H9 (cell line): Measurements from ENCODE around the gene PLCL1. TPM values are rescaled to one million over a fixed set of nuclear protein-coding genes. Genes with fewer than 3 reads are reported as not detected.

Source experiments
- DNase-seq: peaks from one replicate; pipeline ENCODE4 v3.0.0-alpha.2; 2017
- H2AFZ ChIP-seq: one replicate; pipeline ENCODE4 v1.6.1; 2013; ENCODE audit warnings: mild to moderate bottlenecking, low read length, control low read depth, moderate library complexity
- H2AK5ac ChIP-seq: 2 replicates; pipeline ENCODE4 v1.6.1; 2013; ENCODE audit warnings: low read length, control low read depth, mixed read lengths; ENCODE audit not compliant: insufficient read length
- H2BK120ac ChIP-seq: one replicate; pipeline ENCODE4 v1.6.1; 2013; ENCODE audit warnings: low read depth, mild to moderate bottlenecking, low read length, control low read depth, inconsistent platforms; ENCODE audit not compliant: poor library complexity, severe bottlenecking
- H2BK12ac ChIP-seq: 2 replicates; pipeline ENCODE4 v1.6.1; 2013; ENCODE audit warnings: low read length, control low read depth, mixed read lengths, low read depth; ENCODE audit not compliant: insufficient read length
- H2BK15ac ChIP-seq: 2 replicates; pipeline ENCODE4 v1.6.1; 2013; ENCODE audit warnings: low read depth, low read length, control low read depth
- H2BK20ac ChIP-seq: one replicate; pipeline ENCODE4 v1.6.1; 2013; ENCODE audit warnings: low read depth, mild to moderate bottlenecking, low read length, control low read depth, inconsistent platforms; ENCODE audit not compliant: poor library complexity, severe bottlenecking
- H2BK5ac ChIP-seq: 2 replicates; pipeline ENCODE4 v1.6.1; 2013; ENCODE audit warnings: low read length, control low read depth, mixed read lengths; ENCODE audit not compliant: insufficient read length
- H3K14ac ChIP-seq: 2 replicates; pipeline ENCODE4 v1.6.1; 2013; ENCODE audit warnings: low read length, control low read depth; ENCODE audit not compliant: insufficient read depth
- H3K18ac ChIP-seq: 2 replicates; pipeline ENCODE4 v1.6.1; 2013; ENCODE audit warnings: low read depth, mild to moderate bottlenecking, mixed read lengths, low read length, control low read depth; ENCODE audit not compliant: insufficient read length
- H3K23ac ChIP-seq: 2 replicates; pipeline ENCODE4 v1.6.1; 2013; ENCODE audit warnings: low read length, control low read depth, mixed read lengths, low read depth; ENCODE audit not compliant: insufficient read length
- H3K23me2 ChIP-seq: 2 replicates; pipeline ENCODE4 v1.6.1; 2013; ENCODE audit warnings: low read depth, mild to moderate bottlenecking, mixed read lengths, low read length, control low read depth; ENCODE audit not compliant: insufficient read length, poor library complexity, severe bottlenecking
- H3K27ac ChIP-seq: 2 replicates; pipeline ENCODE4 v1.5.1; 2013; ENCODE audit warnings: low read length, control low read depth, mixed read lengths, low read depth; ENCODE audit not compliant: insufficient read length
- H3K27me3 ChIP-seq: 2 replicates; pipeline ENCODE4 v1.6.1; 2013; ENCODE audit warnings: low read length, control low read depth, inconsistent platforms; ENCODE audit not compliant: insufficient read depth
- H3K4ac ChIP-seq: 2 replicates; pipeline ENCODE4 v1.6.1; 2013; ENCODE audit warnings: low read depth, mild to moderate bottlenecking, control low read depth, inconsistent platforms, low read length, moderate library complexity
- H3K4me1 ChIP-seq: 2 replicates; pipeline ENCODE4 v1.6.1; 2013; ENCODE audit warnings: low read length, control low read depth, inconsistent platforms; ENCODE audit not compliant: insufficient read depth
- H3K4me2 ChIP-seq: 2 replicates; pipeline ENCODE4 v1.6.1; 2013; ENCODE audit warnings: low read length, control low read depth, mixed read lengths; ENCODE audit not compliant: insufficient read length, insufficient read depth
- H3K56ac ChIP-seq: 2 replicates; pipeline ENCODE4 v1.6.1; 2013; ENCODE audit warnings: low read depth, mild to moderate bottlenecking, mixed read lengths, low read length, control low read depth; ENCODE audit not compliant: insufficient read length
- H3K79me1 ChIP-seq: 2 replicates; pipeline ENCODE4 v1.6.1; 2013; ENCODE audit warnings: low read depth, mild to moderate bottlenecking, moderate library complexity, low read length, control low read depth, inconsistent platforms; ENCODE audit not compliant: insufficient read depth, poor library complexity, severe bottlenecking
- H3K79me2 ChIP-seq: 2 replicates; pipeline ENCODE4 v1.6.1; 2013; ENCODE audit warnings: low read length, control low read depth, inconsistent platforms; ENCODE audit not compliant: insufficient read depth
- H3K9ac ChIP-seq: 2 replicates; pipeline ENCODE4 v1.6.1; 2013; ENCODE audit warnings: low read length, control low read depth, mixed read lengths; ENCODE audit not compliant: insufficient read length; ENCODE audit errors: extremely low read depth
- H3K9me3 ChIP-seq: one replicate; pipeline ENCODE4 v1.6.1; 2013; ENCODE audit warnings: low read depth, low read length, inconsistent platforms; ENCODE audit not compliant: control insufficient read depth
- H3T11ph ChIP-seq: one replicate; pipeline ENCODE4 v1.6.1; 2013; ENCODE audit warnings: mild to moderate bottlenecking, low read length, control low read depth, inconsistent platforms
- H4K20me1 ChIP-seq: one replicate; pipeline ENCODE4 v1.6.1; 2013; ENCODE audit not compliant: control insufficient read depth, insufficient read length, insufficient read depth
- H4K5ac ChIP-seq: 2 replicates; pipeline ENCODE4 v1.6.1; 2013; ENCODE audit warnings: low read depth, mild to moderate bottlenecking, mixed read lengths, low read length, control low read depth; ENCODE audit not compliant: insufficient read length
- H4K8ac ChIP-seq: replicated peaks from 2 replicates; pipeline ENCODE4 v1.6.1; 2013; ENCODE audit warnings: low read length, control low read depth, mixed read lengths, low read depth; ENCODE audit not compliant: insufficient read length
- H4K91ac ChIP-seq: 2 replicates; pipeline ENCODE4 v1.6.1; 2013; ENCODE audit warnings: low read depth, mild to moderate bottlenecking, moderate library complexity, mixed read lengths, low read length, control low read depth; ENCODE audit not compliant: insufficient read length
- H3K27ac Mint-ChIP-seq, 3 experiments: 2 replicates in 2 of 3; 3 replicates in 1 of 3; pipeline ENCODE4 v1.8.0; 2020 to 2021; ENCODE audit warnings: mixed read lengths in 3 of 3, mild to moderate bottlenecking in 1 of 3, moderate library complexity in 1 of 3
- H3K27me3 Mint-ChIP-seq: 2 replicates; pipeline ENCODE4 v1.8.0; 2021; ENCODE audit warnings: low read depth, mild to moderate bottlenecking, moderate library complexity, mixed read lengths
- H3K36me3 Mint-ChIP-seq, 3 experiments: 2 replicates in 2 of 3; 3 replicates in 1 of 3; pipeline ENCODE4 v1.8.0; 2020 to 2021; ENCODE audit warnings: low read depth in 3 of 3, mixed read lengths in 3 of 3; ENCODE audit not compliant: insufficient read depth in 1 of 3
- H3K4me1 Mint-ChIP-seq, 2 experiments: 2 replicates each; pipeline ENCODE4 v1.8.0; 2020; ENCODE audit warnings: mixed read lengths in 2 of 2
- H3K4me3 Mint-ChIP-seq, 2 experiments: 2 replicates in 1 of 2; 3 replicates in 1 of 2; pipeline ENCODE4 v1.8.0; 2020 to 2021; ENCODE audit warnings: mild to moderate bottlenecking in 2 of 2, mixed read lengths in 2 of 2, moderate library complexity in 1 of 2
- H3K9me3 Mint-ChIP-seq, 2 experiments: 2 replicates in 1 of 2; 3 replicates in 1 of 2; pipeline ENCODE4 v1.8.0; 2020; ENCODE audit warnings: mild to moderate bottlenecking in 2 of 2, mixed read lengths in 2 of 2, moderate library complexity in 1 of 2
- WGBS: extraction: QIAGEN DNeasy Blood & Tissue Kit; methylation state at CpG from one replicate; pipeline ENCODE4 v1.1.7; 2013; ENCODE audit warnings: missing lambda C conversion rate, low lambda C conversion rate, mixed read lengths; ENCODE audit not compliant: insufficient read length; ENCODE audit errors: extremely low coverage; 5-methylcytosine and 5-hydroxymethylcytosine counted together
- total RNA-seq: library from RNA; stranded (reverse); gene quantifications from 2 replicates; pipeline ENCODE4 v1.2.1, GENCODE V29; 2021
- TF ChIP-seq, protein P1 (sequence below): fragments of 200-600 bp; sonication (generic); conservative IDR thresholded peaks from 3 replicates; pipeline ENCODE4 v1.8.0; 2021; ENCODE audit warnings: antibody characterized with exemption, mild to moderate bottlenecking

PLCL1 gene
- total RNA-seq, 1 experiment from 2014 or later: 0.04 TPM

DNA sequence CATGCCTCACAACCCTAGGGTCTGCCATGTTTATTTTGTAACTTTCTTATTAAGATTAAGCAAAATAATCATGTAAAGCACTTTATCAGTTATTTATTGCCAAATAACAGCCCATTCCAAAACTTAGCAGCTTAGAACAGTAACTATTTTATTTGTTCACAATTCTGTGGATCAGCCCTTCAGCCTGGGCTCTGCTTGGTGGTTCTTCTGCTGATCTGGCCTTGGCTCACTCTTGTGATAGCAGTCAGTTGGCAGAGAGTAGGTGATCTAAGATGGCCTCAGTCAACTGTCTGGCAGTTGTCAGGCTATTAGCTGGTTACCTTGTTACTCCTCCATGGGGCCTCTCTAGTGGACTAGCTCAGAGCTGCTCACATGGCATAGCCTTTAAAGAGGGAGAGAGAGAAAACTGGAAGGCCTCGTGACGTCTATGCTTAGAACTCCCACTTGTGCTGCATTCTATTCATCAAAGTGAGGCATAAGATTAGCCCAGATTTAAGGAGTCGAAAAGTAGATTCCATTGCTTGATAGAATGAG is 54.3 kb downstream of the PLCL1 start:
- peaks cover 6% of the 10 kb centered on the region; the same call in 1 of the 2 replicates for H3K4me1 ChIP-seq
- no peak overlapping the region for H4K91ac ChIP-seq
- H2AK5ac ChIP-seq: no peak overlapping the region
- whole genome bisulfite sequencing: no CpG with 5 or more reads among the region's 3 CpGs
- Mint-ChIP-seq H3K27me3 (no peaks in the 10 kb centered on the region), H3K36me3 (peaks cover 0 to 4% (median 2%) of the 10 kb centered on the region in 3 experiments; a peak in 2 of 7 replicates), H3K27ac (no peak overlapping the region), H3K4me3 (no peak overlapping the region), H3K9me3 (peaks cover 0 to 5% of the 10 kb centered on the region in 2 experiments; a peak in 2 of 5 replicates), H3K4me1 (peaks cover 13 to 18% of the 10 kb centered on the region in 2 experiments)
- H4K5ac ChIP-seq: no peak overlapping the region
- TF ChIP-seq, protein P1, sequence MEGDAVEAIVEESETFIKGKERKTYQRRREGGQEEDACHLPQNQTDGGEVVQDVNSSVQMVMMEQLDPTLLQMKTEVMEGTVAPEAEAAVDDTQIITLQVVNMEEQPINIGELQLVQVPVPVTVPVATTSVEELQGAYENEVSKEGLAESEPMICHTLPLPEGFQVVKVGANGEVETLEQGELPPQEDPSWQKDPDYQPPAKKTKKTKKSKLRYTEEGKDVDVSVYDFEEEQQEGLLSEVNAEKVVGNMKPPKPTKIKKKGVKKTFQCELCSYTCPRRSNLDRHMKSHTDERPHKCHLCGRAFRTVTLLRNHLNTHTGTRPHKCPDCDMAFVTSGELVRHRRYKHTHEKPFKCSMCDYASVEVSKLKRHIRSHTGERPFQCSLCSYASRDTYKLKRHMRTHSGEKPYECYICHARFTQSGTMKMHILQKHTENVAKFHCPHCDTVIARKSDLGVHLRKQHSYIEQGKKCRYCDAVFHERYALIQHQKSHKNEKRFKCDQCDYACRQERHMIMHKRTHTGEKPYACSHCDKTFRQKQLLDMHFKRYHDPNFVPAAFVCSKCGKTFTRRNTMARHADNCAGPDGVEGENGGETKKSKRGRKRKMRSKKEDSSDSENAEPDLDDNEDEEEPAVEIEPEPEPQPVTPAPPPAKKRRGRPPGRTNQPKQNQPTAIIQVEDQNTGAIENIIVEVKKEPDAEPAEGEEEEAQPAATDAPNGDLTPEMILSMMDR: no peak
- H2BK5ac ChIP-seq: no peak overlapping the region
- no peak overlapping the region for H3K23ac ChIP-seq
- no peaks in the 10 kb centered on the region for H3K79me2 ChIP-seq
- H3K4me2 ChIP-seq: no peak overlapping the region
- no peak overlapping the region for H3K18ac ChIP-seq
- no peak overlapping the region for H3K14ac ChIP-seq
- H2AFZ ChIP-seq: no peak overlapping the region
- H4K20me1 ChIP-seq: no peaks in the 10 kb centered on the region
- H2BK120ac ChIP-seq: no peak overlapping the region
- H2BK20ac ChIP-seq: no peak overlapping the region
- H2BK12ac ChIP-seq: no peak overlapping the region
- H3K9me3 ChIP-seq: no peaks in the 10 kb centered on the region
- no peak overlapping the region for H2BK15ac ChIP-seq
- no peak overlapping the region for H4K8ac ChIP-seq
- no peak overlapping the region for H3T11ph ChIP-seq
- DNase-seq: no peak
- no peaks in the 10 kb centered on the region for H3K27me3 ChIP-seq
- H3K23me2 ChIP-seq: no peaks in the 10 kb centered on the region
- H3K4ac ChIP-seq: no peak overlapping the region
- H3K79me1 ChIP-seq: no peaks in the 10 kb centered on the region
- no peak overlapping the region for H3K27ac ChIP-seq
- H3K56ac ChIP-seq: no peak overlapping the region
- H3K9ac ChIP-seq: no peak overlapping the region
